Sigmoid colon (tissue), 7 donors: ENCODE data around the gene CEP128. TPM values are rescaled to one million over a fixed set of nuclear protein-coding genes. Genes with fewer than 3 reads are reported as not detected.

Experiments
- DNase-seq: peaks from one replicate; pipeline ENCODE4 v3.0.0-alpha.2; 2019
- H3K27ac ChIP-seq, 4 donors: fragments of 200-600 bp; sonication (generic); one replicate each; pipeline ENCODE4 v1.5.1; 2016 to 2019; ENCODE audit warnings: mild to moderate bottlenecking in 1 of 4
- H3K27me3 ChIP-seq, 3 donors: fragments of 200-600 bp; sonication (generic); one replicate each; pipeline ENCODE4 v1.5.1; 2019; ENCODE audit warnings: mild to moderate bottlenecking in 1 of 3
- H3K36me3 ChIP-seq, 4 donors: fragments of 200-600 bp; sonication (generic); one replicate each; pipeline ENCODE4 v1.5.1; 2016 to 2019
- H3K4me1 ChIP-seq, 4 donors: fragments of 200-600 bp; sonication (generic); one replicate each; pipeline ENCODE4 v1.5.1; 2017 to 2019
- H3K4me3 ChIP-seq, 4 donors: fragments of 200-600 bp; sonication (generic); one replicate each; pipeline ENCODE4 v1.5.1; 2017 to 2019; ENCODE audit warnings: mild to moderate bottlenecking in 2 of 4, moderate library complexity in 1 of 4
- H3K9me3 ChIP-seq, 4 donors: fragments of 200-600 bp in 3 of 4; sonication (generic) in 3 of 4; one replicate each; pipeline versions ENCODE4 v1.5.1 to v1.6.1; 2013 to 2019
- EP300 ChIP-seq, 4 donors: sonication (generic); formaldehyde crosslinking; IDR thresholded peaks; one replicate each; pipeline ENCODE4 v1.6.1; 2017; ENCODE audit warnings: antibody characterized with exemption in 4 of 4
- POLR2A ChIP-seq, 2 donors: fragments of 450-650 bp; IDR thresholded peaks; one replicate each; pipeline ENCODE4 v1.6.1; 2016; ENCODE audit warnings: antibody characterized with exemption in 2 of 2, mild to moderate bottlenecking in 2 of 2, moderate library complexity in 2 of 2
- POLR2AphosphoS5 ChIP-seq, 4 donors: sonication (generic); formaldehyde crosslinking; IDR thresholded peaks; one replicate each; pipeline ENCODE4 v1.6.1; 2017; ENCODE audit warnings: antibody characterized with exemption in 4 of 4
- WGBS, 2 donors: extraction: QIAGEN DNeasy Blood & Tissue Kit; methylation state at CpG; one replicate each; pipeline ENCODE4 v1.1.7; 2013; 5-methylcytosine and 5-hydroxymethylcytosine counted together
- intact Hi-C: fragments of 100-400 bp; cut with DNase I; formaldehyde crosslinking; loops from one replicate; pipeline ENCODE4 v1.15.1; 2023
- polyA plus RNA-seq, 3 donors: library from polyadenylated mRNA; stranded (reverse); fragments of 200-250 nt; gene quantifications; one replicate each; pipeline ENCODE4 v1.2.3, GENCODE V29; 2013
- total RNA-seq, 4 donors: library from RNA; depleted of rRNA; stranded (reverse); fragments of >200 nt; gene quantifications; one replicate each; pipeline ENCODE4 v1.1.0, GENCODE V29; 2016
- TF ChIP-seq, protein P1 (sequence below), 4 experiments: fragments of 450-650 bp in 3 of 4; fragments of 200-600 bp in 1 of 4; IDR thresholded peaks; one replicate each; pipeline ENCODE4 v1.5.1; 2016 to 2019; ENCODE audit warnings: antibody characterized with exemption in 4 of 4, mild to moderate bottlenecking in 3 of 4, moderate library complexity in 2 of 4
- donor health status: healthy with polysubstance abuse.
- donor health status: Bipolar disorder and iron deficiency.
- donor health status: healthy.

The CEP128 gene
- total and polyA plus RNA-seq, 7 donors, result 0.60 to 16.6 (median 8.3) TPM

DNA sequence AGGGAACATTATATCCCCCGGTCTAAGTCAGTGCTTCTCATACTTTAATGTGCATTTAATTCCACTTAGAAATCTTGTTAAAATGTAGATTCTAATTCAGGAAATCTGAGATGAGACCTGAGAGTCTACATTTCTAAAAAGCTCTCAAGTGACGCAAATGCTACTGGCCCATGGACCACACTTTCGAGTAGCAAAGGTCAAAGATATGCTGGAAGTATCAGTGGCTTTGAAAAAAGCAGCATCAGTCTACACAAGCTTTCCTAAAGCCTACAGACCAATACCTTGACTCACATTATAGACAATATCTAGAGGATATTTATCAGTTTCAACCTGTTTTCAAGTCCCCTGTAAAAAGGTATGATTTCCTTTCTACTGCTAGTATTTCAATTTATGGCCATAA, 248.6 kb downstream of the CEP128 start:
- Histone ChIP-seq H3K4me3 (no peak overlapping the region), H3K27me3 (no peaks in the 10 kb centered on the region), H3K27ac (no peak overlapping the region), H3K4me1 (no peaks in the 10 kb centered on the region), H3K9me3 (no peaks in the 10 kb centered on the region), H3K36me3 (no peaks in the 10 kb centered on the region)
- no peak for DNase-seq
- intact Hi-C loops, result no loop called here
- TF ChIP-seq POLR2A (IDR thresholded peaks at IDR 0.05), result no peak
- no peak for TF ChIP-seq EP300 (IDR thresholded peaks at IDR 0.05)
- 82 to 95% methylated on average over 3 of the region's 3 CpGs for WGBS, 2 donors

- intact Hi-C loops, result no loop called here
Observed at GRCh38 chr14:80681651-80682050, 259.9 kb downstream of the CEP128 start.

GRCh38 chr14:80679273-80679672, 262.3 kb downstream of the CEP128 start:
- no peak overlapping the region for H3K27ac ChIP-seq
- H3K4me1 ChIP-seq, result no peaks in the 10 kb centered on the region
- TF ChIP-seq POLR2A (IDR thresholded peaks at IDR 0.05) (no peak), POLR2AphosphoS5 (IDR thresholded peaks at IDR 0.05) (no peak), EP300 (IDR thresholded peaks at IDR 0.05) (no peak)
- TF ChIP-seq, protein P1, sequence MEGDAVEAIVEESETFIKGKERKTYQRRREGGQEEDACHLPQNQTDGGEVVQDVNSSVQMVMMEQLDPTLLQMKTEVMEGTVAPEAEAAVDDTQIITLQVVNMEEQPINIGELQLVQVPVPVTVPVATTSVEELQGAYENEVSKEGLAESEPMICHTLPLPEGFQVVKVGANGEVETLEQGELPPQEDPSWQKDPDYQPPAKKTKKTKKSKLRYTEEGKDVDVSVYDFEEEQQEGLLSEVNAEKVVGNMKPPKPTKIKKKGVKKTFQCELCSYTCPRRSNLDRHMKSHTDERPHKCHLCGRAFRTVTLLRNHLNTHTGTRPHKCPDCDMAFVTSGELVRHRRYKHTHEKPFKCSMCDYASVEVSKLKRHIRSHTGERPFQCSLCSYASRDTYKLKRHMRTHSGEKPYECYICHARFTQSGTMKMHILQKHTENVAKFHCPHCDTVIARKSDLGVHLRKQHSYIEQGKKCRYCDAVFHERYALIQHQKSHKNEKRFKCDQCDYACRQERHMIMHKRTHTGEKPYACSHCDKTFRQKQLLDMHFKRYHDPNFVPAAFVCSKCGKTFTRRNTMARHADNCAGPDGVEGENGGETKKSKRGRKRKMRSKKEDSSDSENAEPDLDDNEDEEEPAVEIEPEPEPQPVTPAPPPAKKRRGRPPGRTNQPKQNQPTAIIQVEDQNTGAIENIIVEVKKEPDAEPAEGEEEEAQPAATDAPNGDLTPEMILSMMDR (IDR thresholded peaks at IDR 0.05), result no peak
- intact Hi-C loops, result no loop called here
- no peak for DNase-seq
- no peaks in the 10 kb centered on the region for H3K27me3 ChIP-seq
- WGBS, 2 donors, result 87 to 97% methylated on average over 5 of the region's 5 CpGs
- peaks cover 0 to 10% (median 6%) of the 10 kb centered on the region in 4 donors for H3K9me3 ChIP-seq
- H3K4me3 ChIP-seq, result no peak overlapping the region
- no peaks in the 10 kb centered on the region for H3K36me3 ChIP-seq

More at GRCh38 chr14:80681651-80682050, 259.9 kb downstream of the CEP128 start:
- Histone ChIP-seq H3K4me1 (no peaks in the 10 kb centered on the region), H3K36me3 (no peaks in the 10 kb centered on the region), H3K4me3 (no peak overlapping the region), H3K9me3 (peaks cover 0 to 10% (median 6%) of the 10 kb centered on the region in 4 donors), H3K27ac (no peak overlapping the region), H3K27me3 (no peaks in the 10 kb centered on the region)
- TF ChIP-seq POLR2AphosphoS5 (IDR thresholded peaks at IDR 0.05) (no peak), POLR2A (IDR thresholded peaks at IDR 0.05) (no peak), EP300 (IDR thresholded peaks at IDR 0.05) (no peak)
- TF ChIP-seq, protein P1 (IDR thresholded peaks at IDR 0.05), result no peak
- no peak for DNase-seq
- WGBS, 2 donors, result 99% methylated on average over 3 of the region's 3 CpGs

DNA sequence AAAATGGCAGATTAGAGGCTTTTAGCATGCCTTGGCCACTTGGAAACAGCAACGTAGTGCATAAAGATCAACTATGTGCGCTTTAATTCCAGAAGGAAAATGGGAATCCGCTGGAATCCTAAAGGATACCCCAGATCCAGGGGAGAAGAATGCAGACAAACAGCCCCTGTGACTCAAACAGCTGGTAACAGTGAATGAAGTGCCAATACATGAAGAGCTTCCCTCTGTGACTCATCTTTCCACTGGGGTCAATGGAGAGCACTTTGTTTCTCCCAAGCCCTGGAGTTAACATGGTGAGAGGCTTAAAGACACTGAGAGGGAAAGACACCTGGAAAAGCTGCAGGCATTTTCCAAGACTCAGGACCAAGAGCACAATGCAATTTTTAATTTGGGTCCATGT, 263.1 kb downstream of the CEP128 start:
- intact Hi-C loops, result no loop called here
- TF ChIP-seq POLR2A (IDR thresholded peaks at IDR 0.05) (no peak), EP300 (IDR thresholded peaks at IDR 0.05) (no peak), POLR2AphosphoS5 (IDR thresholded peaks at IDR 0.05) (no peak)
- TF ChIP-seq, protein P1 (IDR thresholded peaks at IDR 0.05), result no peak
- WGBS, 2 donors, result 96 to 98% methylated on average over 3 of the region's 3 CpGs

GRCh38 chr14:80669426-80669825, 272.1 kb downstream of the CEP128 start:
- WGBS, 2 donors, result 94 to 96% methylated on average over 2 of the region's 2 CpGs
- TF ChIP-seq, protein P1 (IDR thresholded peaks at IDR 0.05), result no peak
- TF ChIP-seq POLR2AphosphoS5 (IDR thresholded peaks at IDR 0.05) (no peak), EP300 (IDR thresholded peaks at IDR 0.05) (no peak), POLR2A (IDR thresholded peaks at IDR 0.05) (no peak)
- H3K36me3 ChIP-seq, result no peaks in the 10 kb centered on the region
- H3K9me3 ChIP-seq, result no peaks in the 10 kb centered on the region
- no peaks in the 10 kb centered on the region for H3K4me1 ChIP-seq
- no peaks in the 10 kb centered on the region for H3K27me3 ChIP-seq
- H3K27ac ChIP-seq, result no peak overlapping the region
- no peak overlapping the region for H3K4me3 ChIP-seq
- no peak for DNase-seq
- intact Hi-C loops, result no loop called here

More for the DNA sequence above, 263.1 kb downstream of the CEP128 start:
- H3K36me3 ChIP-seq, result no peaks in the 10 kb centered on the region
- H3K4me3 ChIP-seq, result no peak overlapping the region
- H3K27me3 ChIP-seq, result no peaks in the 10 kb centered on the region
- peaks cover 0 to 10% (median 6%) of the 10 kb centered on the region in 4 donors for H3K9me3 ChIP-seq
- H3K4me1 ChIP-seq, result no peaks in the 10 kb centered on the region
- DNase-seq, result no peak
- no peak overlapping the region for H3K27ac ChIP-seq
